ENCODE data around the gene ANXA10.
"Not testable (repeated sequence)": the region's sequence is repeated elsewhere in the genome, so short reads cannot be mapped to it uniquely, and the experiment has no call there.

The ANXA10 gene

DNA sequence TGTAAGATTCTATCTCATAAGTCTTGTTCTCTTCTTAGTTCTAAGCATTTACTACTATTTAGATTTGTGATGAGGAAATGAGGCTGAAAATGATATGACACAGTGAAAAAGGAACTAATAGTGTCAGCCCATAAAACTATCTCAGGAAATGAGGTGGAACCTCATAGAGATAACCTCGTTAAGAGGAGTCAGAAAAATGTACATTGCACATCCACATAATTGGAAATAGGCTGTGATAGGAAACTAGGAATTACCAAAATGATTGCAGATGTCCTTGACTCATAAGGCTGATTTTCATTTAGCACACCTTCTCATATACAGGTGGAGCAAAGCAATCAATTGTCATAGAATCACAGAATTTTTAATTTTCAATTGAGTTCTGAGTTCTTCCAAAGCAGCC, 26.8 kb downstream of the ANXA10 start:
- DNase-seq (ENCODE audit: low read depth in 2 of 2): no peak

DNA sequence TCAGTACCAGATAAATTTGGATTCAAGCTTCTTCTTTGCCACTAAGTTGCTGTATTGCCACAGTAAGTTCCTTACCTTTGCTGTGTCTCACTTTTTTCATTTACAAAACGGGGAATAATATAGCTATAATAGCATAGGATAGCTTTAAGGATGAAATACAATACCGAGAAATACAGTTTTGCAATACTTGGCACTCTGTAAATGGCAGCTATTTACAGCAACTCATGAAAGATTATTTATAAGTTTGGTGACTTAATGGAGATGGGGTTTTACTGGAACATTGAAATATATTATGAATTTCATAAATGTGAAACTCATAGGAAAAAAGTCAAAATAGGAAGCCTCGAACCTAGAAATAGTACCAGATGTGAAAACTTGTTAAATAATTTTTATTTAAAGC, 27.6 kb downstream of the ANXA10 start:
- DNase-seq (ENCODE audit: low read depth in 2 of 2): no peak

DNA sequence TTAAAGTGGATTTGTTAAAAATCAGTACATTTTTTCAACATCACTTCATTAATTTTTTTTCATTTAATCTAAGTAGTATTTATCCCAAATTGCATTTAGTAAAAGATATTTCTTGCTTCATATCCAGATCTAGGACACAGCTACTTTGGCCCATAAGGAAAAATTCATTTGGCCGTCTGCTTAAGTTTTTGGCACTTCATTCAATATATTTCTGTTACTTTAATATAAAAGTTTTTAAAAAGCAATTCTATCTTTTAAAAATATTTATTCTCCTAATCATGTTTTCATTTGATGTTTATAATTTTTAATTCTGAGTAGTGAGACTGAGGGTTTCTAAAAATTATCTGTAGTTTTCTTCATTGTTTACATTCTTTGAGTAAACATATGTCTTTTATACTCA, 28.5 kb downstream of the ANXA10 start:
- DNase-seq (ENCODE audit: low read depth in 2 of 2): no peak

DNA sequence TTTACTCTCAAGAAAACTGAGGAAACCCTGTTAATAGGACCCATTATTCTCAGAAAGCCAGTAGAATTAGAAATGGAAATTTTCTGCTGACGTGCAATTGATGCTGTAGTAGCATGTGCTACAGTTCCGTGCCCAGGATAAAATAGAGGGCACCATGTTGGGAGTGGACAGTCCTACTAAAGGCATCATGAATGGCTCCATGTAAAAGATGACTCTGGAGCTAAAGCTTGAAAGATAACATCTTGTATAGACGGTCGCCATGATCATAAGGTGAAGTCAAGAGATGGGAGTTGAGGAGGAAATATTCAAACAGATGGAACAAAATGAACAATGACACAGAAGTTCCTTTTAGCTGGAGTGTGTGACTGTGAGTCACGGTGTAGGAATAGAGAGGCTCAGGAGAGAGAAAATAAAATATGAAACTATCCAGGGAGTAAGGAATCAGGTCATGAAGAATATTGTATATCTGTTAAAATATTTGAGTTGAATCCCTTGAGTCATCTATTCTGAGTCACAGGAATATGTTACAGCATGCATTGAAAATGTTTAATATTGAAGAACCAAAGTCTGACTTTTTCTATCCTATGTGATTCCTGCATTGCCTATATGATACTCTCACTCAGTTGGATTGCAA, 31.8 kb downstream of the ANXA10 start:
- DNase-seq (ENCODE audit: low read depth in 2 of 2): no peak

DNA sequence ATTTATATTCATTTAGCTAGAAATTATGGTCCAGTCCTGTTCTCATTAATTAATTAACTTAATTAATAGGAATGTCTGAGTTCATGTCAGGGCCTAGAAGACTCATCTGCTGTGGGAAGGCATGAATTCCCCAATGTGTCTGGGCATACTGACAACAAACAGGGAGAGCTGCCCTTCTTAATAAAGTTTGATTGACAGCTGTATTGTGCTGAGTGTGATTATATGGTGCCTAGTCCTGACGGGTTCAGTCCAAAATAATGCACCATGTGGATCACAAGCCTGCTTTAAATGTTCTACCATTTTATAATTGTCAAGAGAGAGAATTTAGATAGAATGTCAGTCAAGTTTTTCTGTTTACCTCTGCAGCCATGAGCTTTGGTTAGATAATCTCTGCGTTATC, 34.6 kb downstream of the ANXA10 start:
- no peak for DNase-seq (ENCODE audit: low read depth in 2 of 2)

DNA sequence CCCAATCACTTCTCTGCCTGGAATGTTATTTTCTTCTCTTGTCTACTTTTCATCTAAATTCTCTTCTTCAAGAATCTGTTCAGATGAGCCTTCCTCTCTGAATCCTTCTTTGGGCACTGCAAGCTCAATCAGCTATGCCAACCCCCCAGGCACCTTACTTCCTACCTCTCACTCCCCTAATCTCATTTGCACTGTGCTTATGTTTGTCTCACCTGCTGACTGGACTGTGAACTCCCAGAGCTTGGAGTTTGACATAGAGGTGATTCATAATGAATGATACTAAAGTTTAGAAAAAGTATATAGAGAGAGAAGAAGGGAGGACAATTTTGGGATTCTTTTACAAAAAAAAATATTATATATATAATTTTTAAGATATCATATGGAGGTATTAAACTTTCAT, 36.3 kb downstream of the ANXA10 start:
- DNase-seq (ENCODE audit: low read depth in 2 of 2): no peak

DNA sequence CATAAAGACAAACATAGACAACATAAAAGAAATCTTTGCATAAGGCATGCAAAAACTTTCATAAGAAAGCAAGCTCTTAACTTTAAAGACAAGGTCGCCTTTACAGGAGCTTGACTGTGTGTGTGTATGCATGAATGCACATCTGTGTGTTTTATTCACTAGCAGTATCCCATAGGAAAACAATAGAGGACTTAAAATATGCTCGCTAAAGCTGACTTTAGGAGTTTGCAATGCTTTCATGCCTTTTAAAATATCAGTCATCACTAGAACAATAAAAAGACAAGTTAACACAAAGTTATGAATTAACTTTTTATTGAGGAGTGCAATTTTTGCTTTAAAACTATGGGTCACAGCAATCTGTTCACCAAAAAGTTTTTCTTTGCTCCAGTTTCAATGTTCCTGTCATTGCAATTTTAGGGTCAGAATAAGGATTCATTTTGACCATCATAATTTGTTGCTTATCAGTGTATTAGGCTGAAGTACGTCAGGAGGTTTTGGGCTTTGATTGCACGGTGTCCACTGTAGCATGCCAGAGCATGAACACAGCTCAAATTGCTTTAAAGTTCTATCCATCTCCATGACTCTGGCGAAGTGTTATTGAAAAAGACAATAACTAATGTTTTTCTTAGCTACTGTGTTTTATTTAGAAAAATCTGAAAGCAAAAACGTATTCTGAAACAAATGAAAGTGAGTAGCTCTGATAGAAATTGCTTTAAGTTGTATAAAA, 36.9 kb downstream of the ANXA10 start:
- no peak for DNase-seq (ENCODE audit: low read depth in 2 of 2)

DNA sequence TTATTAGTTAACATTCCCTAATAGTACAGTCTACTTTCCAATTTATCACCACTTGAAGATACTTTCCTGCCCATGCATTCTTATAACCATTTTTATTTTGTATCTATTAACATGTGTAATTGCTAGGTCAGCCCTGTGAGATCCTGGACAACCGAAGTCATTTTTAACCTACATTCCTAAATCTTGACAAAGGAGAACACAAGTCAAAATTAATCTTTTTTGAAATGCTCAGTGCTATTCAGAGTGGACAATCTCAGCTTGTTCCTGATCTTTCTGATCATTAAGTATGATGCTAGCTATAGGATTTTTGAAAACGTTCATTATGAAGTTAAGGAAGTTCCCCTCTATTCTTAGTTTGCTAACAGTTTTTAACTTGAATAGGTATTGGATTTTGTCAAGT, 37.5 kb downstream of the ANXA10 start:
- DNase-seq (ENCODE audit: low read depth in 2 of 2): no peak

DNA sequence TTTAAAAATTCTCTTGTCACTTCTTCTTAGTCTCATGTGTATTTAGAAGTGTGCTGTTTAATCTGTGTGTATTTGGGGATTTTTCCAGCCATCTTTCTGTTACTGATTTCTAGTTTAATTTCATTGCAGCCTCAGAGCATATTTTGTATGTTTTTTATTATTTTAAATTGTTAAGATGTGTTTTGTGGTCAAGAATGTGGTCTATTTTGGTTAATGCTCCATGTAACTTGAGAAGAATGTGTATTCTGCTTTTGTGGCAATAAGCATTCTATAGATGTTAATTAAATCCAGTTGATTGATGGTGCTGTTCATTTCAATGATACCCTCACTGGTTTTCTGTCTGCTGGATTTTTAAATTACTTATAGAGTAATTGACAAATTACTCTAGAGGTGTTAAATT, 38.9 kb downstream of the ANXA10 start:
- DNase-seq (ENCODE audit: low read depth in 2 of 2): no peak

DNA sequence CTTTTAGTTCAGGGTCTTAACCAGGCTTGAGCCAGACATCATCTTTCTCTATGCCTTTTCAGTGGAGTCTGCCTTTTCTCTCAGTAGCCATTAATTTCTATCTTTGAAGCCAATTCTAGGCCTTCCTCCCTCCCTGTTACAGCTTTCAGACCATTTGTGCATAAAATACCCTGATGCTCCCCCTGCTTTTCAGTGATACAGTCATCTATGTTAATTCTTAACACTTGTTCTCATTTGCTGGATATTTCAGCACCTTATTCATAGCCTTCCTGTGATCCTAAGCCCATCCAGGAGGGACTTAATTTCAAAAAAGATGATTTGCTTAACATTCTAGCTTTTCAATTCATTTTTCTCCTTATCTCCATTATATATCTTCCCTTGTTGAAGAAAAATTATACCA, 42.3 kb downstream of the ANXA10 start:
- no peak for DNase-seq (ENCODE audit: low read depth in 2 of 2)

DNA sequence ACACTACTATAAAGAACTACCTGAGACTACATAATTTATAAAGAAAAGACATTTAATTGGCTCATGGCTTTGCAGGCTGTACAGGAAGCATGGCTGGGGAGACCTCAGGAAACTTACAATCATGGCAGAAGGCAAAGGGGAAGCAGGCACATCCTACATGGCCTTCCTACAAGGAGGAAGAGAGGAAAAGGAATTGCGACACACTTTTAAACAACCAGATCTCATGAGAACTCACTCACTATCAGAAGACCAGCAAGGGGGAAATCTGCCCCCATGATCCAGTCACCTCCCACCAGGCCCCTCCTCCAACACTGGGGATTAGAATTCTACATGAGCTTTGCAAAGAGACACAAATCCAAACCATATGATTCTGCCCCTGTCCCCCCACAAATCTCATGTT, 43.5 kb downstream of the ANXA10 start:
- DNase-seq (ENCODE audit: low read depth in 2 of 2): not testable (repeated sequence)

DNA sequence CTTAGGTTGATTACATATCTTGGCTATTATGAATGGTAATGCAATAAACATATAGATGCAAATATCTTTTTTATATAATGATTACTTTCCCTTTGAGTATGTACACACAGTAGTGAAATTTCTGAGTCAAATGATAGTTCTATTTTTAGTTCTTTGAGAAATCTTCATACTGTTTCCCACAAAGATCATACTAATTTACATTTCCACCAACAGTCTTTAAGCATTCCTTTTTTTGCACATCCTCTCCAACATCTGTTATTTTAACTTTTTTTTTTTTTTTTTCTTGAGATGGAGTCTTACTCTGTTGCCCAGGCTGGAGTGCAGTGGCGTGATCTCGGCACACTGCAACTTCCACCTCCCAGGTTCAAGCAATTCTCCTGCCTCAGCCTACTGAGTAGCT, 45.4 kb downstream of the ANXA10 start:
- not testable (repeated sequence) for DNase-seq (ENCODE audit: low read depth in 2 of 2)

DNA sequence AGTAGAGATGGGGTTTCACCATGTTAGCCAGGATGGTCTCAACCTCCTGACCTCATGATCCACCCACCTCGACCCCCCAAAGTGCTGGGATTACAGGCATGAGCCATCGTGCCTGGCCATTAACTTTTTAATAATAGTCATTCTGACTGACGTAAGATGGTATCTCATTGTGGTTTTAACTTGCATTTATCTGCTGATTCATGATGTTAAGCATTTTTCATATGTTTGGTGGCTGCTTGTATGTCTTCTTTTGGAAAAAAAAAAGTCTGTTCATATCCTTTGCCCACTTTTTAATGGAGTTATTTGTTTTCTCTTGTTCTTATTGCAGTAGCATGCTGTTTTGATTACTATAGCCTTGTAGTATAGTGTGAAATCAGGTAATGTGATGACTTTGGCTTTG, 45.8 kb downstream of the ANXA10 start:
- DNase-seq (ENCODE audit: low read depth in 2 of 2): no peak

DNA sequence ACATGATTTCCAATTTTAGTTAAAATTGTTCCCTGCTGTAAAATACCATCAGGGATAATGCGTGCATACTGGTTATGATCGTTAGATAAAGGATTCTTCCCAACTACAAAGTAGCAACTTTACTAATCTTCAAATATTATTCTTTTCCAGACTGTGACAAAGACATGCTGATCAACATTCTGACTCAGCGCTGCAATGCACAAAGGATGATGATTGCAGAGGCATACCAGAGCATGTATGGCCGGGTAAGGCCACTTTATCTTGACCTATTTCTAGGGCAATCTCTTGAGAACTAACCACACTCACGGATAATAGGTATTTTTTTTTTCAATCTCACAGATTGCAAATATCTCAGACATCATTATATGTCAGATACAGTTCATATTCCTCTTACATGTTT, 47.0 kb downstream of the ANXA10 start:
- no peak for DNase-seq (ENCODE audit: low read depth in 2 of 2)

DNA sequence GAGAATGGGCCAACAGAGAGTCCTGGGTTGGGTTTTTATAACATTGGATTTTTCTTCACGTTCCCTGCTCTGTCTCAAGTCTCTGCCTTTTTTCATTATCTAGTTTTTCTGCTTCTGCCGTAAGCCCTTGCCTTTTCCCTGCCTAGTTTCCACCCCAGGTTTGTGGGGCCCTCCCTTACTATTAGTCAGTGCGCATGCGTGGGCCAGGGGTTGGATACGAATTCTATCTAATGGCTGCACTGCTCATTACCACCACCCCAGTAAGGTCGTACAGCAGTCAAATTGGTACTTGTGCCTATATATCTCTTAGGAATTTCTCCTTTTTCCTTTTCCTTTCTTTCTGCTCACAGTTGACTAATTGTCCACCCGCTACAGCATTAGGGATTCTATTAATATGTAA, 49.4 kb downstream of the ANXA10 start:
- DNase-seq (ENCODE audit: low read depth in 2 of 2): no peak

DNA sequence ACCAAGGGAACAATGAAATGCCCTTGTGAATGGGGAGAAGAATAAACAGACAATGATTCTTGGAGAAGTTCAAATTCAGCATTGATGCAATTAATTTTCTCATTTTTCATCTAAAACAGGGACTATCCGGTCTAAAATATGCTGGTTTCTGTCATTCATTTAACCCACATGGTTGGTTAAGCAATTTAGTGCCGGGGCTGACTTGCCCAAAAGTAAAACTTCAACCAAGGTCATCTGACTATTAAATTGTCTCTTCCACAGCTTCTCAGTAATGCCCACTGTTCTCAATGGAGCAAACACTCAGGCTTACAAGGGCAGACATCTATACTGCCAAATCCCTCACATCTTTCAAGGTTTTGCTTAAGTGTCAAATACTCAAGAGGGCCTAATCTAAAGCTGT, 51.3 kb downstream of the ANXA10 start:
- no peak for DNase-seq (ENCODE audit: low read depth in 2 of 2)

DNA sequence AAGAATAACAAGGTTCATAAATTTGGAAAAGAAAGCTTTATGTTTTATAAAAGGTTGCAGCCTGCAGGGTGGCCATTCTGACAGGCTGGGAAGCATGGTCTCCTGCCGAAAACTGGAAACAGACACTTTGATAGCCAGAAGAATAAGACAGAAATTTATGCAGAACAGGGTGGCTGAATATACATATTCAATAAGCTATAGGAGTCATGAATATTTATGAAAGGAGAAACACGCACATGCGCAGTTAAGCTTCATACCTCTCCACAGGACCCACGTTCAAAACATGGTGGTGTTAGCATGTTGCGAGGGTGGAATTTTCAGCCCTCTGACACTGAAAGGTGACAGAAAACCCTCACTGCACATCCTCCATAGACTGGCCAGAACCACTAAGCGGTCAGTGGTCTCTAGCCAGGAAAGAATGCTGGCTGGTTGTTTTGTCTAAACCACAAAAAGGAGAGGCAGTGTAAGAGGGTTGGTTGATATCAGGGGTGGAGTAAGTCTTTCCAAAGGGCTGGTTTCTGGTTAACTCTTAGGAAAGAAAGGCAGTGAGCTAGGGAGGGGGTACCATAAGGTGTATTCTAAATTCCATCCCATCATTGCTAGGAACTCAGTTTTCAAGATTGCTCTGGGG, 58.2 kb downstream of the ANXA10 start:
- DNase-seq (ENCODE audit: low read depth in 2 of 2): no peak

DNA sequence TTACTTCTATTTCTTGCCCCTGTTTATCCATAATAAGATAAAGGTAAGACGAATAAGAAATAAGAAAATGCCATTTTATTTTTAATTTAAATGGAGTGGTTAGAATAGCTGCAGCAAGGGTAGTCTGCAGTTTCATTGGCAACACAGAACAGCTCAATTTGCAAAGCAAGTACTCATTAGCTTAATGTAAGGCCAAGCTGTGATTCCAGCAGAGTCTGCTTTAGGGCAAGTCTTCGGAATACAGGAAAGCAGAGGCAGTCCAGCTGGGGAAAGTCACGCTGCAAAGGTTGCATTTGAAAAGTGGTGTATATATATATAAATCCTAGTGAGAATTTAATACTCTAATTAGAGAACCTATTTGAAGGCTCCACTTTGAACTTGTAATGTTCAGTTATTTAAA, 59.0 kb downstream of the ANXA10 start:
- no peak for DNase-seq (ENCODE audit: low read depth in 2 of 2)

DNA sequence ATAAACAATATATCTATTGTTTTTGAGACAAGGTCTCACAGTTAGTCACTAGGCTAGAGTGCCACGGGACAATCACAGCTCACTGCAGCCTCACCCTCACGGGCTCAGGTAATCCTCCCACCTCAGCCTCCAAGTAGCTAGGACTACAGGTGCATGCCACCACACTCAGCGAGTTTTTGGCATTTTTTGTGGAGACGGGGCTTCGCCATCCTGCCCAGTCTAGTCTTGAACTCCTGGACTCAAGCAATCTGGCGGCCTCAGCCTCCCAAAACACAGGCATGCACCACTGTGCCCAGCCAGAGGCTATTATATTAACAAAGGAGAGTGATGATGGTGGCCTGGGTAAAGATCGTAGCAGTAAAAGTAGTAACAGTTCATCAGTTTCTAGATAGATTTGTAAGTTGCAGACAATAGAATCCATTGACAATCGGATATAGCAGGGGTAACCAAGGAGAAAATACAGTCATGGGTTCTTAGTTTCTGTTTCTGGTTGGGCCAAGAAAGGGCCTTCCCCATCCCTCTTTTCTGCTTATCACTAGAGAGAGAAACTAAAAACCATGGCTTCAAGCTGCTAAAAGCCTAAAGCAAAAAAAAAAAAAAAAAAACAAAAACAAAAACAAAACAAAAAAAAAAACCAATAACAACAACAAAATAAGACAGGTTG, 60.6 kb downstream of the ANXA10 start:
- DNase-seq (ENCODE audit: low read depth in 2 of 2): no peak

DNA sequence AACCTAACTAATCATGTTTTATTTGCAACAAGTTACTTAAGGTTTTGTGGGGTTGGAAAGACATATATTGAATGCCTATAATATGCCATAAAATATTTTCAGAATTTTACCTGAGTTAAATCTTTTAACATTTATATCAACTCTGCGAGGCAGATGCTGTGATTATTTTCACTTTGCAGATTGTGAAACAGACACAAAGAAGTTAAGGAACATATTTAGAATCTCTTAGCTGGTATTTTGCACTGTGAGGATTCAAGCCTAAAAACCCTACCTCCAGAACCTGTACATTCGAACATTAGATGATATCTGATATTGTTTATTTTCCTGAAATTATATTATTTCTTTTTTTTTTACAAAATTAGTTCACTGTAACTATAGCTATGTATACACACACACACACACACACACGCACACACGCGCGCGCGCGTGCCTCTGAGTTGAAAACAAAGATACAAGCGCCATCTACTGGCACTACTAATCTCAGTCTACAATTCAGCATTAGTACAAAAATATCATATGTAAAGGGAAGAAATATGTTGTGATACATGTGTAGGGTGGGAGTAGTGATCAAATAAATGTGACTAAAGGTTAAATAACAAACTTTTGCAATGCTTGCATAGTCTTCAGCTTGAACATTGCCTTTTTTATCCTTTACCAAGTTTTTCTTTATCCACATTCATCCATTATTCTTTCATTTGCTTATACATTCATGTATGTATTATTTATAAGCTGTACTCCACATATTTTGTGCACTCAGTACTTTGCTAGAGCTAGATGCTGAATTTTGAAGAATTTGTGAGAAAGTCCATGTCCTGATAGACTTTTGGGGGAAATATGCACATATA, 61.5 kb downstream of the ANXA10 start:
- peak; percentile 19 to 26 for DNase-seq (ENCODE audit: low read depth in 2 of 2)

DNA sequence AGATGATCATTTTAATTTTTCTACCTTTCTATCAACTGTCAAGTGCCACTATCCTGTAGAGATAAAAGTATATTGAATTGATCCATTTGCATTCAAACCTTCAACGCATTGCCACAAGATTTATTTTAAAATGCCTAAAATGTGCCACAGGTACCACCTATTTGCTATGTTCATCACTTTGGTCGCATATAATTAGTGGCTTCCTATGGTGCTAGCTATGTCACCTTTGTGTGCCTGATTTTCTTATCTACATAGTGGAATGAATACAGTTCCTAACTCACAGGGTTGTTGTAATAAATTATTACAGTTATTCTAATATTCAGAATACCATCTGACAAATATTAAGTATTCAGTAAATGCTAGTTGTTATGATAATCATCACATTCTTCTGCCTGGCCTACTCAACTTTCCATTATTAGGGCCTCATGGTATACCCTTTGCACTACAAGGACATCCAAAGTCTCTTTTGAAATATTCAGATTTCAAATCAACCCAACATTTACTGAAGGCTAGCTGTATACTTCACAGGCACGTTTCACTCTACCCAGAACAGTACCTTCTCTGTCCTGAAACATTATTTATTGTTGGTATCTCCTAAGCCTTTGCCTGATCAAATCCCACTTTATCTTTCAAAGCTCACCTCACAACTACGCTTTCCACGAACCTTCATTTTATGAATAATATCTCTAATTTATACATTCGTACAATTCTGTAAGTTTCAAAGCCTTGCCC, 62.4 kb downstream of the ANXA10 start:
- DNase-seq (ENCODE audit: low read depth in 2 of 2): no peak

All from stimulated activated CD8-positive, alpha-beta memory T cell treated with anti-CD3 and anti-CD28 coated beads, Interleukin-7, amount 100 ng/mL, for 4 hours (primary cell).